ENCODE measurements around the gene OR2V1. TPM values are rescaled to one million over a fixed set of nuclear protein-coding genes. Genes with fewer than 3 reads are reported as not detected.

OR2V1 gene
- total RNA-seq, 1 experiment from 2014 or later: not detected

GRCh38 chr5:181126841-181127240 is 4.1 kb downstream of the OR2V1 start:
- no peak for DNase-seq (ENCODE audit: low read depth, low spot score)
- no peaks in the 10 kb centered on the region for H4K20me1 ChIP-seq (ENCODE audit: insufficient read depth)
- H3K36me3 ChIP-seq (ENCODE audit: control insufficient read depth in 1 of 2, insufficient read depth in 2 of 2, low read length in 2 of 2): no peaks in the 10 kb centered on the region
- H3K27ac ChIP-seq (ENCODE audit: low read depth, low read length): no peak overlapping the region
- no TSS peak for BruUV-seq (replicated peaks)
- ChIA-PET RAD21 (ENCODE audit: low non-redundant PET in 1 of 2, low total read pairs in 2 of 2, uncharacterized antibody in 2 of 2, unreplicated experiment in 2 of 2) (no interaction called here), CTCF (no interaction called here), POLR2A (no interaction called here)
- H2AFZ ChIP-seq (ENCODE audit: low read depth, low read length, poor library complexity, severe bottlenecking): no peak overlapping the region
- intact Hi-C loops (cut with micrococcal nuclease): no loop called here
- no peak overlapping the region for H3K4me3 ChIP-seq (replicated peaks in 1 of 2; ENCODE audit: low read depth in 1 of 2, low read length in 2 of 2)
- no peak for ATAC-seq
- H3K27me3 ChIP-seq (ENCODE audit: insufficient read depth, low read length): no peaks in the 10 kb centered on the region
- H3K4me1 ChIP-seq (ENCODE audit: control insufficient read depth in 1 of 2, insufficient read depth in 2 of 2, low read length in 2 of 2): no peaks in the 10 kb centered on the region
- H3K9me2 ChIP-seq (ENCODE audit: insufficient read depth): no peaks in the 10 kb centered on the region
- no peaks in the 10 kb centered on the region for H3K79me2 ChIP-seq (ENCODE audit: insufficient read depth, low read length)
- TF ChIP-seq ZNF274 (IDR thresholded peaks at IDR 0.05; ENCODE audit: low read depth, low read length): no peak
- TF ChIP-seq FOSL1 (IDR thresholded peaks at IDR 0.05; ENCODE audit: low read depth): no peak
- TF ChIP-seq SRF (IDR thresholded peaks at IDR 0.05; ENCODE audit: low read depth): no peak
- no peak overlapping the region for H3K9ac ChIP-seq (ENCODE audit: low read length)
- no peaks in the 10 kb centered on the region for H3K9me3 ChIP-seq (ENCODE audit: control insufficient read depth in 1 of 2, insufficient read depth in 1 of 2, low read depth in 1 of 2, low read length in 2 of 2)
- no peak overlapping the region for H3K4me2 ChIP-seq (ENCODE audit: low read length)

DNA sequence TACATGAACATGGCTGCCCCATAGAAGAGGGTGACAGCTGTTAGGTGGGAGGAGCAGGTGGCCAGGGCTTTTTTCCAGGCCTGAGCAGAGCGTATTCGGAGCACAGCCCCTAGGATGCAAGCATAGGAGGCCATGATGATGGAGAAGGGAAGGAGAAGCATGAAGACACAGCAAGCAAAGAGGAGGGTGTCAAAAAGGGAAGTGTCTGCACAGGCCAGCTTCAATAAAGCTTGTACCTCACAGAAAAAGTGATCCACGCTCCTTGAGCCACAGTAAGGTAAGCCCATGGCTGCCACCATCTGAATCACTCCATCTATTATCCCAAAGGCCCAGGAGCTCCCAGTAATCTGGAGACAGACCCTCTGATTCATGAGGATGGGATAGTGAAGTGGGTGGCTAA is 6.4 kb downstream of the OR2V1 start:
- no peak overlapping the region for H3K4me3 ChIP-seq (replicated peaks in 1 of 2; ENCODE audit: low read depth in 1 of 2, low read length in 2 of 2)
- no peaks in the 10 kb centered on the region for H4K20me1 ChIP-seq (ENCODE audit: insufficient read depth)
- H3K27me3 ChIP-seq (ENCODE audit: insufficient read depth, low read length): no peaks in the 10 kb centered on the region
- intact Hi-C loops (cut with micrococcal nuclease): no loop called here
- ChIA-PET RAD21 (ENCODE audit: low non-redundant PET in 1 of 2, low total read pairs in 2 of 2, uncharacterized antibody in 2 of 2, unreplicated experiment in 2 of 2) (no interaction called here), POLR2A (no interaction called here), CTCF (no interaction called here)
- no peak overlapping the region for H3K9ac ChIP-seq (ENCODE audit: low read length)
- TF ChIP-seq RAD21 (IDR thresholded peaks at IDR 0.05; ENCODE audit: low read depth): no peak
- TF ChIP-seq ZBTB33 (IDR thresholded peaks at IDR 0.05; ENCODE audit: extremely low read depth, insufficient replicate concordance, low read length): no peak
- TF ChIP-seq EGR1 (IDR thresholded peaks at IDR 0.05; ENCODE audit: low read depth): no peak
- TF ChIP-seq EZH2 (IDR thresholded peaks at IDR 0.05): no peak
- TF ChIP-seq POLR2AphosphoS5 (IDR thresholded peaks at IDR 0.05; ENCODE audit: low read depth, low read length): no peak
- TF ChIP-seq FOSL1 (IDR thresholded peaks at IDR 0.05; ENCODE audit: low read depth): no peak
- TF ChIP-seq SRF (IDR thresholded peaks at IDR 0.05; ENCODE audit: low read depth): no peak
- no peak for TF ChIP-seq CTCF (IDR thresholded peaks at IDR 0.05 in 2 of 3, conservative IDR thresholded peaks at IDR 0.05 in 1 of 3; ENCODE audit: borderline replicate concordance in 1 of 3, insufficient read depth in 1 of 3, low read depth in 2 of 3, low read length in 2 of 3)
- TF ChIP-seq POLR2A (IDR thresholded peaks at IDR 0.05; ENCODE audit: borderline replicate concordance, extremely low read depth, insufficient read depth, insufficient read length): no peak
- TF ChIP-seq SP1 (IDR thresholded peaks at IDR 0.05; ENCODE audit: low read depth): no peak
- no peak for TF ChIP-seq CEBPB (IDR thresholded peaks at IDR 0.05; ENCODE audit: low read depth)
- TF ChIP-seq, protein P1, sequence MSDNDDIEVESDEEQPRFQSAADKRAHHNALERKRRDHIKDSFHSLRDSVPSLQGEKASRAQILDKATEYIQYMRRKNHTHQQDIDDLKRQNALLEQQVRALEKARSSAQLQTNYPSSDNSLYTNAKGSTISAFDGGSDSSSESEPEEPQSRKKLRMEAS (IDR thresholded peaks at IDR 0.05): no peak
- no peaks in the 10 kb centered on the region for H3K9me2 ChIP-seq (ENCODE audit: insufficient read depth)
- no peak overlapping the region for H2AFZ ChIP-seq (ENCODE audit: low read depth, low read length, poor library complexity, severe bottlenecking)
- no peak overlapping the region for H3K27ac ChIP-seq (ENCODE audit: low read depth, low read length)
- DNase-seq (ENCODE audit: low read depth, low spot score) (no peak), ATAC-seq (no peak)
- BruUV-seq (replicated peaks): no TSS peak
- no peaks in the 10 kb centered on the region for H3K79me2 ChIP-seq (ENCODE audit: insufficient read depth, low read length)
- H3K36me3 ChIP-seq (ENCODE audit: control insufficient read depth in 1 of 2, insufficient read depth in 2 of 2, low read length in 2 of 2): no peaks in the 10 kb centered on the region
- no peaks in the 10 kb centered on the region for H3K9me3 ChIP-seq (ENCODE audit: control insufficient read depth in 1 of 2, insufficient read depth in 1 of 2, low read depth in 1 of 2, low read length in 2 of 2)
- peaks cover 10 to 14% of the 10 kb centered on the region in 2 experiments for H3K4me1 ChIP-seq (ENCODE audit: control insufficient read depth in 1 of 2, insufficient read depth in 2 of 2, low read length in 2 of 2)
- H3K4me2 ChIP-seq (ENCODE audit: low read length): no peak overlapping the region
